ENCODE data around the gene MUC3A. TPM values are rescaled to one million over a fixed set of nuclear protein-coding genes. Genes with fewer than 3 reads are reported as not detected.

The MUC3A gene
- total RNA-seq: not detected in 2 replicates

GRCh38 chr7:100949227-100949932 lies at the start of gene MUC3A:
TSS of gene MUC3A (plus strand) at chr7:100949534. CDS start at chr7:100949625, 91 bp downstream.

GRCh38 chr7:100969066-100969615 lies 19.8 kb downstream of the MUC3A start, which contains the start of gene MUC12:
TSS of gene MUC12 (plus strand) at chr7:100969565. CDS start at chr7:100969623, 58 bp downstream.

Other genes with a start within 250 kb of the MUC3A start
- gene POP7, start 243.4 kb upstream of the MUC3A start, total RNA-seq: 22.4 and 26.2 TPM in 2 replicates
- not detected in 2 replicates for gene EPO, start 229.1 kb upstream of the MUC3A start, total RNA-seq
- not detected in 2 replicates for gene ZAN, start 215.9 kb upstream of the MUC3A start, total RNA-seq
- gene EPHB4, start 122.0 kb upstream of the MUC3A start, total RNA-seq: 22.8 and 29.5 TPM in 2 replicates
- 12.7 and 18.8 TPM in 2 replicates for gene SLC12A9, start 96.8 kb upstream of the MUC3A start, total RNA-seq
- gene TRIP6, start 82.1 kb upstream of the MUC3A start, total RNA-seq: 84.1 and 115 TPM in 2 replicates
- 35.5 and 36.9 TPM in 2 replicates for gene SRRT, start 74.4 kb upstream of the MUC3A start, total RNA-seq
- 2.5 and 7.7 TPM in 2 replicates for gene UFSP1, start 59.8 kb upstream of the MUC3A start, total RNA-seq
- not detected in 2 replicates for gene ACHE, start 53.6 kb upstream of the MUC3A start, total RNA-seq
- gene MUC12, start 20.0 kb downstream of the MUC3A start, total RNA-seq: 0.54 TPM in 1 of 2 replicates, not detected in the other
- gene MUC17, start 70.5 kb downstream of the MUC3A start, total RNA-seq: not detected in 2 replicates
- gene TRIM56, start 135.9 kb downstream of the MUC3A start, total RNA-seq: 12.6 and 13.3 TPM in 2 replicates
- gene SERPINE1, start 177.6 kb downstream of the MUC3A start, total RNA-seq: 408 and 426 TPM in 2 replicates
- gene AP1S1, start 204.9 kb downstream of the MUC3A start, total RNA-seq: 70.8 and 76.5 TPM in 2 replicates
- not detected in 2 replicates for gene VGF, start 216.0 kb downstream of the MUC3A start, total RNA-seq
- gene NAT16, start 230.8 kb downstream of the MUC3A start, total RNA-seq: not detected in 2 replicates